Gastroesophageal sphincter (tissue), 4 donors: ENCODE data around the gene PAFAH1B1. TPM values are rescaled to one million over a fixed set of nuclear protein-coding genes. Genes with fewer than 3 reads are reported as not detected.

Experiments used
- ATAC-seq: fragments of 150-250 bp; one replicate; pipeline ENCODE4 v1.9.1; 2016; ENCODE audit warnings: mild to moderate bottlenecking, moderate library complexity
- H3K27ac ChIP-seq, 4 donors: fragments of 200-600 bp; sonication (generic) in 3 of 4; 1 replicate in 3 of 4; 2 replicates in 1 of 4; pipeline ENCODE4 v1.5.1; 2016 to 2019
- H3K27me3 ChIP-seq: fragments of 200-600 bp; sonication (generic); one replicate; pipeline ENCODE4 v1.5.1; 2019
- H3K36me3 ChIP-seq, 2 donors: fragments of 200-600 bp; sonication (generic); one replicate each; pipeline ENCODE4 v1.5.1; 2019; ENCODE audit warnings: control low read depth in 1 of 2
- H3K4me1 ChIP-seq, 3 donors: fragments of 200-600 bp; sonication (generic); 1 replicate in 2 of 3; 2 replicates in 1 of 3; pipeline ENCODE4 v1.5.1; 2016 to 2019; ENCODE audit warnings: control low read depth in 2 of 3
- H3K4me3 ChIP-seq, 2 donors: fragments of 200-600 bp; sonication (generic); one replicate each; pipeline ENCODE4 v1.5.1; 2019; ENCODE audit warnings: mild to moderate bottlenecking in 1 of 2, moderate library complexity in 1 of 2
- H3K9me3 ChIP-seq, 3 donors: fragments of 200-600 bp; sonication (generic); one replicate each; pipeline ENCODE4 v1.5.1; 2017 to 2019; ENCODE audit warnings: control low read depth in 2 of 3
- EP300 ChIP-seq: sonication (generic); formaldehyde crosslinking; IDR thresholded peaks from one replicate; pipeline ENCODE4 v1.6.1; 2017; ENCODE audit warnings: antibody characterized with exemption, mild to moderate bottlenecking
- POLR2A ChIP-seq, 2 donors: fragments of 450-650 bp; IDR thresholded peaks; one replicate each; pipeline ENCODE4 v1.6.1; 2017; ENCODE audit warnings: antibody characterized with exemption in 2 of 2, mild to moderate bottlenecking in 2 of 2, moderate library complexity in 1 of 2
- POLR2AphosphoS5 ChIP-seq: sonication (generic); formaldehyde crosslinking; IDR thresholded peaks from one replicate; pipeline ENCODE4 v1.6.1; 2017; ENCODE audit warnings: antibody characterized with exemption
- WGBS, 2 donors: methylation state at CpG; one replicate each; pipeline ENCODE4 v1.1.5; 2018; ENCODE audit warnings: low coverage in 1 of 2; 5-methylcytosine and 5-hydroxymethylcytosine counted together
- total RNA-seq, 4 donors: library from RNA; depleted of rRNA; stranded (reverse); fragments of >200 nt; gene quantifications; one replicate each; pipeline ENCODE4 v1.1.0, GENCODE V29; 2016
- TF ChIP-seq, protein P1 (sequence below), 4 experiments: fragments of 200-600 bp in 2 of 4; fragments of 450-650 bp in 2 of 4; sonication (generic) in 1 of 4; IDR thresholded peaks; one replicate each; pipeline ENCODE4 v1.5.1; 2017 to 2019; ENCODE audit warnings: antibody characterized with exemption in 4 of 4, mild to moderate bottlenecking in 2 of 4, moderate library complexity in 2 of 4

PAFAH1B1 gene
- total RNA-seq, 4 donors from 2014 or later = 91.4 to 135 (median 115) TPM

DNA sequence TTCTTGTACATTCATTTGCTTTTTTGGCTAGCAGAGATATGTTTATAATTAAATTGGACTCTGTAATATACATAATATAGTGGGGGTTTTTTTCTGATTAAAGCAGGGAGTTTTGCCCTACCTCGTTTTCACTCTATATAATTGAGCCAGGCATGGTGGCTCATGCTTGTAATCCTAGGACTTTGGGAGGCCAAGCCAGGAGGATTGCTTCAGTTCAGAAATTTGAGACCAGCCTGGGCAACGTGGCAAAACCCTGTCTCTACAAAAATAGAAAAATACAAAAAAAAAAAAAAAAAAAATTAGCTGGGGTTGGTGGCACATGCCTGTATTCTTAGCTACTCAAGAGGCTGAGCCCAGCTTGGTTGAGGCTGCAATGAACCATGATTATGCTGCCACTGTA lies 42.2 kb downstream of the PAFAH1B1 start:
- TF ChIP-seq, protein P1, sequence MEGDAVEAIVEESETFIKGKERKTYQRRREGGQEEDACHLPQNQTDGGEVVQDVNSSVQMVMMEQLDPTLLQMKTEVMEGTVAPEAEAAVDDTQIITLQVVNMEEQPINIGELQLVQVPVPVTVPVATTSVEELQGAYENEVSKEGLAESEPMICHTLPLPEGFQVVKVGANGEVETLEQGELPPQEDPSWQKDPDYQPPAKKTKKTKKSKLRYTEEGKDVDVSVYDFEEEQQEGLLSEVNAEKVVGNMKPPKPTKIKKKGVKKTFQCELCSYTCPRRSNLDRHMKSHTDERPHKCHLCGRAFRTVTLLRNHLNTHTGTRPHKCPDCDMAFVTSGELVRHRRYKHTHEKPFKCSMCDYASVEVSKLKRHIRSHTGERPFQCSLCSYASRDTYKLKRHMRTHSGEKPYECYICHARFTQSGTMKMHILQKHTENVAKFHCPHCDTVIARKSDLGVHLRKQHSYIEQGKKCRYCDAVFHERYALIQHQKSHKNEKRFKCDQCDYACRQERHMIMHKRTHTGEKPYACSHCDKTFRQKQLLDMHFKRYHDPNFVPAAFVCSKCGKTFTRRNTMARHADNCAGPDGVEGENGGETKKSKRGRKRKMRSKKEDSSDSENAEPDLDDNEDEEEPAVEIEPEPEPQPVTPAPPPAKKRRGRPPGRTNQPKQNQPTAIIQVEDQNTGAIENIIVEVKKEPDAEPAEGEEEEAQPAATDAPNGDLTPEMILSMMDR (IDR thresholded peaks at IDR 0.05) = no peak
- no peak for TF ChIP-seq POLR2AphosphoS5
- no peak for TF ChIP-seq POLR2A (IDR thresholded peaks at IDR 0.05)
- no peak for TF ChIP-seq EP300
- Histone ChIP-seq H3K4me1 (peaks cover 0 to 75% (median 18%) of the 10 kb centered on the region in 3 donors), H3K4me3 (no peak overlapping the region), H3K9me3 (no peaks in the 10 kb centered on the region), H3K27ac (no peak overlapping the region), H3K27me3 (no peaks in the 10 kb centered on the region), H3K36me3 (peaks cover 0 to 27% of the 10 kb centered on the region in 2 donors)
- 24 to 33% methylated on average over 1 to 2 of the region's 2 CpGs for WGBS, 2 donors
- no peak for ATAC-seq

DNA sequence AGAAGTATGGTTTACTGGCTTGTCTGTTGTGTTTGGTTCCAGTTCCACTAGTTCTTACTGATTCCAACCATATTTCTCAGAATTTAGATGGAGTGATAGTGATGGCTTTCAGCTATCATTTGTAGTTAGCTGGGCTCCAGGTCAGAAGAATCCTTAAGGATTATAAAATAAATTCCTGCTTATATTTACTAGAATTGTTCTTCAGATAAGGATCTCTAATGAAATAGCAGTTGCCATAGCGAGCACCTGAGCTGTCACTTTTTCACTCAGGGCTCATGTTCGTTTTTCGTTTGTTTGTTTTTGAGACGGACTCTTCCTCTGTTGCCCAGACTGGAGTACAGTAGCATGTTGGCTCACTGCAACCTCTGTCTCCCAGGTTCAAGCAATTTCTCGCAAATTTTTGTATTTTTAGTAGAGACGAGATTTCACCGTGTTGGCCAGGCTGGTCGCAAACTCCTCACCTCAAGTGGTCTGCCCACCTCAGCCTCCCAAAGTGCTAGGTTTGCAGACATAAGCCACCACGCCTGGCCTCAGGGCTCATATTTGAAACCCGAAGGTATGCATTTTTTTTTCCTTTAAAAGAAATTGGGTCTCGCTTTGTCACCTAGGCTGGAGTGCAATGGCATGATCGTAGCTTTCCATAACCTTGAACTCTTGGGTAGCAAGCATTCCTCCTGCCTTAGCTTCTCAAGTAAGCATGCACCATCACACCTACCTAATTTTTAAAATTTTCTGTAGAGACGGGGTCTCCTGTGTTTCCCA lies 42.9 kb downstream of the PAFAH1B1 start:
- peaks cover 0 to 68% (median 11%) of the 10 kb centered on the region in 3 donors for H3K4me1 ChIP-seq
- no peak for ATAC-seq
- peaks cover 0 to 32% of the 10 kb centered on the region in 2 donors for H3K36me3 ChIP-seq
- no peaks in the 10 kb centered on the region for H3K9me3 ChIP-seq
- 83 to 84% methylated on average over 8 to 13 of the region's 13 CpGs for WGBS, 2 donors
- H3K27me3 ChIP-seq = no peaks in the 10 kb centered on the region
- no peak overlapping the region for H3K4me3 ChIP-seq
- TF ChIP-seq POLR2A (IDR thresholded peaks at IDR 0.05) (no peak), POLR2AphosphoS5 (no peak), EP300 (no peak)
- TF ChIP-seq, protein P1 (IDR thresholded peaks at IDR 0.05) = no peak
- no peak overlapping the region for H3K27ac ChIP-seq

DNA sequence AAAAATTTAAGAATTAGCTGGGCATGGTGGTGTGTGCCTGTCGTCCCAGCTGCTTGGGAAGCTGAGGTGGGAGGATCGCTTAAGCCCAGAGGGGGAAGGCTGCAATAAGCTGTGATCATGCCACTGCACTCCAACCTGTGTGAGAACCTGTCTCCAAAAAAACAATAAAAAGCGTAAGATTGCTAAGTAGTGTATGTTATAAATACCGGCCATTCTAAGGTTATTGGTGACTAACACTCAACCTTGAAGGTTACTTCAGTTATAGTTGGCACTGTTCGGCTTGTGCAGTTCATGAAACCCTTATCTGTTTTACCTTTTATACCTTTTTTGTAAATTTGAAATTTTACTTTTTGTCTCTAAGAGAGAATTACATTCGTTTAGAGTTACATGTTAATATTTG lies 44.0 kb downstream of the PAFAH1B1 start:
- ATAC-seq = no peak
- peaks cover 0 to 43% of the 10 kb centered on the region in 2 donors for H3K36me3 ChIP-seq
- H3K9me3 ChIP-seq = no peaks in the 10 kb centered on the region
- TF ChIP-seq POLR2AphosphoS5 (no peak), EP300 (no peak), POLR2A (IDR thresholded peaks at IDR 0.05) (no peak)
- TF ChIP-seq, protein P1 (IDR thresholded peaks at IDR 0.05) = no peak
- H3K4me1 ChIP-seq = peaks cover 0 to 58% (median 4%) of the 10 kb centered on the region in 3 donors
- H3K27me3 ChIP-seq = no peaks in the 10 kb centered on the region
- WGBS, 2 donors = 69 to 82% methylated on average over 6 of the region's 6 CpGs
- no peak overlapping the region for H3K4me3 ChIP-seq
- no peak overlapping the region for H3K27ac ChIP-seq

DNA sequence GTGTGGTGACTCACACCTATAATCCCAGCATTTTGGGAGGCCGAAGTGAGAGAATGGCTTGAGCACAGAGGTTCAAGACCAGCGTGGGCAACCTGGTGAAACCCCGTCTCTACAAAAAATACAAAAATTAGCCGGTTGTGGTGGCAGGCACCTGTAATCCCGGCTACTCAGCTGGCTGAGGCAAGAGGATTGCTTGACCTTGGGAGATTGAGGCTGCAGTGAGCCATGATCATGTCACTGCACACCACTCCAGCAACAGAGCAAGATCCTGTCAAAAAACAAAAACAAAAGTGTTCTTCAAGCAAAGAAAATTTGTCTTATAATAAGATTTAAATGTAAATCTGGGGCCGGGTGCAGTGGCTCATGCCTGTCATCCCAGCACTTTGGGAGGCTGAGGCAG lies 51.5 kb downstream of the PAFAH1B1 start:
- Histone ChIP-seq H3K4me3 (no peak overlapping the region), H3K4me1 (no peaks in the 10 kb centered on the region), H3K27ac (no peak overlapping the region), H3K27me3 (no peaks in the 10 kb centered on the region), H3K36me3 (peaks cover 0 to 59% of the 10 kb centered on the region in 2 donors), H3K9me3 (no peaks in the 10 kb centered on the region)
- WGBS, 2 donors = 64 to 82% methylated on average over 4 to 6 of the region's 6 CpGs
- TF ChIP-seq EP300 = no peak
- no peak for TF ChIP-seq POLR2AphosphoS5
- TF ChIP-seq, protein P1 (IDR thresholded peaks at IDR 0.05) = no peak
- TF ChIP-seq POLR2A (IDR thresholded peaks at IDR 0.05) = no peak
- no peak for ATAC-seq

DNA sequence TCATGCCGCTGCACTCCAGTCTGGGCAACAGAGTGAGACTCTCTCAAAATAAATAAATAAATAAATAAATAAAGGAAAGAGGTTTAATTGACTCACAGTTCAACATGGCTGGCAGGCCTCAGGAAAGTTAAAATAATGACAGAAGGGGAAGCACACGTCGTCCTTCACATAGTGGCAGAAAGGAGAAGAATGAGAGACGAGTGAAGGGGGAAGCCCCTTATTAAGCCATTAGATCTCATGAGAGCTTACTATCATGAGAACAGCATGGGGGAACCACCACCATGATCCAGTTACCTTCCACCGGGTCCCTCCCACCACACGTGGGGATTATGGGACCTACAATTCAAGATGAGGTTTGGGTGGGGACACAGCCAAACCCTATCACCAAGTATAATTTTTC lies 54.5 kb downstream of the PAFAH1B1 start:
- Histone ChIP-seq H3K9me3 (no peaks in the 10 kb centered on the region), H3K27ac (no peak overlapping the region), H3K4me3 (no peak overlapping the region), H3K36me3 (peaks cover 0 to 53% of the 10 kb centered on the region in 2 donors), H3K4me1 (no peaks in the 10 kb centered on the region), H3K27me3 (no peaks in the 10 kb centered on the region)
- WGBS, 2 donors = 89 to 100% methylated on average over 1 to 6 of the region's 6 CpGs
- no peak for ATAC-seq
- TF ChIP-seq, protein P1 (IDR thresholded peaks at IDR 0.05) = no peak
- TF ChIP-seq POLR2A (IDR thresholded peaks at IDR 0.05) (no peak), POLR2AphosphoS5 (no peak), EP300 (no peak)
